HCT116 (cell line): ENCODE measurements around the gene LGALS12. TPM values are rescaled to one million over a fixed set of nuclear protein-coding genes. Genes with fewer than 3 reads are reported as not detected.

Experiments
- ATAC-seq: fragments of 200-7000 bp; cut with Tn5 transposase; 2 replicates; pipeline ENCODE4 v1.9.1; 2020; ENCODE audit warnings: mild to moderate bottlenecking, moderate library complexity
- BruUV-seq: library from RNA; stranded (reverse); fragments of 400-500 nt; replicated peaks from 2 replicates; lab custom pipeline; 2021; lab: Mats Ljungman, UMichigan
- CTCF ChIA-PET: fragments of 300-600 bp; sonication (Branson Sonifier 250); formaldehyde crosslinking; loops from one replicate; lab custom pipeline; 2021; ENCODE audit warnings: antibody characterized with exemption; lab: Charles Lee
- POLR2A ChIA-PET: fragments of 300-600, 350-600 bp; sonication (Branson Sonifier 250); formaldehyde crosslinking; loops from one replicate; lab custom pipeline; 2021; ENCODE audit warnings: antibody characterized with exemption; lab: Charles Lee
- RAD21 ChIA-PET, 2 experiments: fragments of 300-600 bp; sonication (Branson Sonifier 250); formaldehyde crosslinking; loops; one replicate each; lab custom pipeline; 2023; ENCODE audit warnings: low total read pairs in 2 of 2; ENCODE audit not compliant: uncharacterized antibody in 2 of 2, unreplicated experiment in 2 of 2, low non-redundant PET in 1 of 2; lab: Charles Lee
- DNase-seq: peaks from one replicate; pipeline ENCODE4 v3.0.0-alpha.2; 2010; ENCODE audit warnings: low read depth, low spot score
- H2AFZ ChIP-seq: fragments of 200-600 bp; shearing (Covaris generic), sonication (generic); 2 replicates; pipeline ENCODE4 v1.6.1; 2017; ENCODE audit warnings: low read depth, mixed run types, mixed read lengths, antibody characterized with exemption, low read length; ENCODE audit not compliant: poor library complexity, severe bottlenecking
- H3K27ac ChIP-seq: 2 replicates; pipeline ENCODE4 v1.5.1; 2012; ENCODE audit warnings: low read depth, low read length
- H3K27me3 ChIP-seq: fragments of 200-600 bp; sonication (generic); 2 replicates; pipeline ENCODE4 v1.6.1; 2016; ENCODE audit warnings: mixed run types, low read length, mixed read lengths; ENCODE audit not compliant: insufficient read depth
- H3K36me3 ChIP-seq, 2 experiments: fragments of 200-500 bp in 1 of 2; fragments of 200-600 bp in 1 of 2; sonication (Bioruptor generic) in 1 of 2; sonication (generic) in 1 of 2; 2 replicates each; pipeline versions ENCODE4 v1.5.1 to v1.6.1; 2014 to 2016; ENCODE audit warnings: low read length in 2 of 2, inconsistent platforms in 1 of 2, mixed read lengths in 1 of 2, mixed run types in 1 of 2; ENCODE audit not compliant: insufficient read depth in 2 of 2, control insufficient read depth in 1 of 2
- H3K4me1 ChIP-seq, 2 experiments: fragments of 200-600 bp in 1 of 2; sonication (generic) in 1 of 2; 2 replicates each; pipeline versions ENCODE4 v1.5.1 to v1.6.1; 2012 to 2017; ENCODE audit warnings: low read length in 2 of 2, inconsistent platforms in 1 of 2, mild to moderate bottlenecking in 1 of 2, mixed read lengths in 1 of 2, mixed run types in 1 of 2, moderate library complexity in 1 of 2; ENCODE audit not compliant: insufficient read depth in 2 of 2, control insufficient read depth in 1 of 2
- H3K4me2 ChIP-seq: fragments of 200-600 bp; sonication (generic); 2 replicates; pipeline ENCODE4 v1.6.1; 2017; ENCODE audit warnings: mixed run types, low read length, mixed read lengths
- H3K4me3 ChIP-seq, 2 experiments: fragments of 200-600 bp in 1 of 2; sonication (generic) in 1 of 2; replicated peaks in 1 of 2; 2 replicates each; pipeline ENCODE4 v1.5.1; 2011 to 2016; ENCODE audit warnings: low read length in 2 of 2, control low read depth in 1 of 2, low read depth in 1 of 2, mild to moderate bottlenecking in 1 of 2, mixed read lengths in 1 of 2, mixed run types in 1 of 2
- H3K79me2 ChIP-seq: fragments of 200-600 bp; sonication (generic); 2 replicates; pipeline ENCODE4 v1.6.1; 2017; ENCODE audit warnings: mild to moderate bottlenecking, mixed run types, low read length, moderate library complexity, mixed read lengths; ENCODE audit not compliant: insufficient read depth
- H3K9ac ChIP-seq: fragments of 200-600 bp; sonication (generic); 2 replicates; pipeline ENCODE4 v1.6.1; 2016; ENCODE audit warnings: low read length, mixed read lengths
- H3K9me2 ChIP-seq: fragments of 200-600 bp; sonication (generic), shearing (Covaris generic); 2 replicates; pipeline ENCODE4 v1.6.1; 2017; ENCODE audit warnings: mixed run types, mild to moderate bottlenecking, moderate library complexity; ENCODE audit not compliant: insufficient read depth
- H3K9me3 ChIP-seq, 2 experiments: fragments of 200-500 bp in 1 of 2; fragments of 200-600 bp in 1 of 2; sonication (Bioruptor generic) in 1 of 2; sonication (generic) in 1 of 2; 2 replicates each; pipeline ENCODE4 v1.6.1; 2014 to 2017; ENCODE audit warnings: low read length in 2 of 2, mixed read lengths in 2 of 2, inconsistent platforms in 1 of 2, low read depth in 1 of 2, mild to moderate bottlenecking in 1 of 2, mixed run types in 1 of 2, moderate library complexity in 1 of 2; ENCODE audit not compliant: control insufficient read depth in 1 of 2, insufficient read depth in 1 of 2
- H4K20me1 ChIP-seq: fragments of 200-600 bp; sonication (generic), shearing (Covaris generic); 2 replicates; pipeline ENCODE4 v1.6.1; 2017; ENCODE audit warnings: mixed run types, mild to moderate bottlenecking, moderate library complexity; ENCODE audit not compliant: insufficient read depth
- ATF3 ChIP-seq: IDR thresholded peaks from 2 replicates; pipeline ENCODE4 v1.6.1; 2012
- CTCF ChIP-seq, 3 experiments: fragments of 200-600 bp in 1 of 3; sonication (generic) in 1 of 3; IDR thresholded peaks in 2 of 3; conservative IDR thresholded peaks in 1 of 3; 2 replicates each; pipeline ENCODE4 v1.5.1; 2012 to 2017; ENCODE audit warnings: low read depth in 2 of 3, low read length in 2 of 3, antibody characterized with exemption in 1 of 3, borderline replicate concordance in 1 of 3, control low read depth in 1 of 3, mild to moderate bottlenecking in 1 of 3, mixed read lengths in 1 of 3, mixed run types in 1 of 3, moderate library complexity in 1 of 3; ENCODE audit not compliant: insufficient read depth in 1 of 3
- EZH2phosphoT487 ChIP-seq: fragments of 200-600 bp; IDR thresholded peaks from 2 replicates; pipeline ENCODE4 v1.6.1; 2018; ENCODE audit warnings: antibody characterized with exemption, borderline replicate concordance
- FOSL1 ChIP-seq: IDR thresholded peaks from 2 replicates; pipeline ENCODE4 v1.6.1; 2012; ENCODE audit warnings: low read depth
- MAX ChIP-seq: IDR thresholded peaks from 2 replicates; pipeline ENCODE4 v1.6.1; 2012
- POLR2A ChIP-seq: IDR thresholded peaks from 2 replicates; pipeline ENCODE4 v1.7.0; 2011; ENCODE audit warnings: borderline replicate concordance; ENCODE audit not compliant: insufficient read depth, insufficient read length; ENCODE audit errors: extremely low read depth
- POLR2AphosphoS5 ChIP-seq: IDR thresholded peaks from 2 replicates; pipeline ENCODE4 v1.6.1; 2011; ENCODE audit warnings: mild to moderate bottlenecking, low read depth, low read length, moderate library complexity
- RAD21 ChIP-seq: IDR thresholded peaks from 2 replicates; pipeline ENCODE4 v1.6.1; 2012; ENCODE audit warnings: low read depth, mild to moderate bottlenecking
- REST ChIP-seq: IDR thresholded peaks from 2 replicates; pipeline ENCODE4 v1.6.1; 2012; ENCODE audit warnings: low read depth
- SIN3A ChIP-seq: IDR thresholded peaks from 2 replicates; pipeline ENCODE4 v1.6.1; 2012; ENCODE audit warnings: low read depth
- SP1 ChIP-seq: IDR thresholded peaks from 2 replicates; pipeline ENCODE4 v1.6.1; 2012; ENCODE audit warnings: low read depth
- YY1 ChIP-seq: IDR thresholded peaks from 2 replicates; pipeline ENCODE4 v1.6.1; 2011; ENCODE audit warnings: low read length, low read depth, moderate library complexity, mild to moderate bottlenecking; ENCODE audit not compliant: insufficient replicate concordance; ENCODE audit errors: extremely low read depth
- ZFX ChIP-seq: fragments of 450-650 bp; IDR thresholded peaks from 2 replicates; pipeline ENCODE4 v1.6.1; 2017
- ZNF274 ChIP-seq: fragments of 200-500 bp; sonication (Bioruptor generic); IDR thresholded peaks from 2 replicates; pipeline ENCODE4 v1.6.1; 2014; ENCODE audit warnings: mild to moderate bottlenecking, low read depth, low read length, inconsistent platforms
- intact Hi-C: fragments of 100-400 bp; cut with micrococcal nuclease; formaldehyde crosslinking; loops from 2 replicates; pipeline ENCODE4 v1.10.0; 2022
- total RNA-seq: library from RNA; stranded (reverse); gene quantifications from one replicate; pipeline ENCODE4 v1.2.1, GENCODE V29; 2021; ENCODE audit not compliant: unreplicated experiment

The LGALS12 gene
- total RNA-seq, 1 experiment from 2014 or later: not detected

GRCh38 chr11:63520606-63521170 is 14.8 kb downstream of the LGALS12 start:
- Histone ChIP-seq H3K4me2 (no peak overlapping the region), H3K9me2 (no peaks in the 10 kb centered on the region), H3K36me3 (no peaks in the 10 kb centered on the region), H4K20me1 (no peaks in the 10 kb centered on the region), H3K9me3 (no peaks in the 10 kb centered on the region), H3K27ac (no peak overlapping the region), H3K9ac (no peak overlapping the region), H3K4me1 (no peaks in the 10 kb centered on the region), H3K79me2 (no peaks in the 10 kb centered on the region), H3K27me3 (no peaks in the 10 kb centered on the region), H2AFZ (no peak overlapping the region), H3K4me3 (no peak overlapping the region)
- intact Hi-C loops: no loop called here
- no peak for TF ChIP-seq ATF3
- no peak for TF ChIP-seq POLR2A
- no peak for TF ChIP-seq ZNF274
- DNase-seq (no peak), ATAC-seq (no peak)
- ChIA-PET RAD21 (no interaction called here), POLR2A (no interaction called here), CTCF (no interaction called here)
- BruUV-seq: no TSS peak

- CTCF ChIA-PET: no interaction called here
- no peaks in the 10 kb centered on the region for H3K36me3 ChIP-seq
- H3K27ac ChIP-seq: no peak overlapping the region
- TF ChIP-seq RAD21 (no peak), MAX (no peak), POLR2A (no peak), YY1 (no peak), SIN3A (no peak), FOSL1 (no peak), ZFX (no peak), REST (no peak), POLR2AphosphoS5 (no peak), SP1 (no peak), CTCF (IDR thresholded peaks at IDR 0.05 in 2 of 3, conservative IDR thresholded peaks at IDR 0.05 in 1 of 3; ENCODE audit: borderline replicate concordance in 1 of 3, insufficient read depth in 1 of 3, low read depth in 2 of 3, low read length in 2 of 3) (no peak), EZH2phosphoT487 (no peak)
- H3K9me2 ChIP-seq: no peaks in the 10 kb centered on the region
- POLR2A ChIA-PET: no interaction called here
- H3K9ac ChIP-seq: no peak overlapping the region
- intact Hi-C loops: no loop called here
- no peaks in the 10 kb centered on the region for H3K4me1 ChIP-seq
- H3K79me2 ChIP-seq: no peaks in the 10 kb centered on the region
- no peaks in the 10 kb centered on the region for H4K20me1 ChIP-seq
- H3K27me3 ChIP-seq: no peaks in the 10 kb centered on the region
- H3K9me3 ChIP-seq: no peaks in the 10 kb centered on the region
- H3K4me2 ChIP-seq: no peak overlapping the region
- DNase-seq: no peak
- H2AFZ ChIP-seq: no peak overlapping the region
- no TSS peak for BruUV-seq
- H3K4me3 ChIP-seq: no peak overlapping the region
- no peak for ATAC-seq
- RAD21 ChIA-PET: no interaction called here
Measured at GRCh38 chr11:63521896-63522295, 16.0 kb downstream of the LGALS12 start.
